ENCODE data around the gene CNKSR2.
"Not testable (repeated sequence)": the region's sequence is repeated elsewhere in the genome, so short reads cannot be mapped to it uniquely, and the experiment has no call there.

The CNKSR2 gene

GRCh38 chrX:21438792-21439191 lies 64.6 kb downstream of the CNKSR2 start:
- DNase-seq (ENCODE audit: low read depth, low spot score) = no peak

DNA sequence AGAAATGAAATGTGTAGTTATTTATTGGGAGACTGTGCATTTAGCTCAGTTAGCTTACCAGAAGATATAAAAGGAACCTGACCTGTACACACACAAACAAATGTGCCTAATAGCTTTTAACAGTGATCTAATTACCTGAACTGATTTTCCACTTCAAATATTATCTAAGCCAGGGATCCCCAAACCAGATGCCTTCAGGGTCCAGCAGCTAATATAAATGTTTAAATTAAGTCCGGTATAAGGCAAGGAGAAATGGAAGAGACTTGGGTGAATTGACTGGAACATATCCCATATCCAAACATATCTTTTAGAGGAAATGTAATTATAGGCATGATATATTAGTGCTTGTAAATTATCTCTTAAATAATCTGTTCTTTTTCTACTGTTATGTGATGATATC lies 66.7 kb downstream of the CNKSR2 start:
- no peak for DNase-seq (ENCODE audit: low read depth, low spot score)

DNA sequence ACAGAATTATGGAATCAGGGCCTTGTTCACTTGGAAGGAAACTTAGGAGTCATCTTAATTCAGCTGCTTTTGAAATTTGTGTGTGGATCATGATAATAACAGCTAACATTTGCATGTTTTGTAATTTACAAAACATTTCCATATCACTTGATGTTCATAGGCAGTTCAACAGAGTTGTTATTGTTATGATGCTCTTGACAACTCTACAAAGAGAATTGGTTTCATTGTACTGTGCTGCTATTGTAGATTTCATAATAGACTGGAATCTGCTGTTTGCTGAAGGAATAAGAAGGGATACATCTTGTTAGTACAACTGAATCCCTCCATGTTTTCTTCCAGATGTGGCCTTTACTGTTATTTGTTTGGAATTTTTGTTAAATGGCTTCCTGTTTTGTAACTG lies 83.5 kb downstream of the CNKSR2 start:
- no peak for DNase-seq (ENCODE audit: low read depth, low spot score)

DNA sequence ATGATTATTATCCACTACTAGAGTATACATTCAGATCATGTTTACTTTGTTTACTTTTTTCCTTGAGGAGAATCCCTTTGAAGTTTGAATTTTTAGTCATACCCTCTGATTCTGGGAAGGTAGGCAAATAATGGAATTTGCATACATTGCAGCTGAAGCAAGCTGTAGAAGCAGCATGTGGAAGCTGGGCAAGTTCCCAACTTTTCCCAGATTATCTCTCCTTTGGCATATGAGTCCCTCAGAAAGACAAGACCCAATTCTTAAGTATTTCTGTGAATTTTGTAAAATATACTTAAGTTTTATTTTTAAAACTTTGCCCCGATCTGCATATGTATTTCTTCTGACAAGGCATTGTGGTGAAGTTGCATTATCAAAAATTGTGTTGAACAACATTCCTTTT lies 94.9 kb downstream of the CNKSR2 start:
- DNase-seq (ENCODE audit: low read depth, low spot score) = no peak

DNA sequence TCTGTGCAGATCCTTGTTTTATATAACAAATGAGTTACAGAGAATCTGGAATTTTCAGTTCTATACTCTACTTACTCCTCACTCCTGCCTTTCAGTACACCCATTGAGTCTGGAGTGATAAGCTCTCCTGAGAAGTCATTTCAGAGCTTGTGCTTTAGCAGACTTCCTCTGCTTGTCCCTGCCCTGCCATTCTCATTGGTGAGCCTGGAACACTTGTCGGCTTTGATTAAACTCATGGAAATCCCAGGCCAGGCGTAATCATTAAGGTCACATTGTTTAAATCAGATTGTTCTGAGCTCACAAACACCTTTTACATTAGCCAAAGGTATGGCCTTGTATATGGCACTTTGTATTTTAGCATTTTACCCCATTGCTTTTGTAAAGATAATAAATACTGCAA lies 102.7 kb downstream of the CNKSR2 start:
- no peak for DNase-seq (ENCODE audit: low read depth, low spot score)

DNA sequence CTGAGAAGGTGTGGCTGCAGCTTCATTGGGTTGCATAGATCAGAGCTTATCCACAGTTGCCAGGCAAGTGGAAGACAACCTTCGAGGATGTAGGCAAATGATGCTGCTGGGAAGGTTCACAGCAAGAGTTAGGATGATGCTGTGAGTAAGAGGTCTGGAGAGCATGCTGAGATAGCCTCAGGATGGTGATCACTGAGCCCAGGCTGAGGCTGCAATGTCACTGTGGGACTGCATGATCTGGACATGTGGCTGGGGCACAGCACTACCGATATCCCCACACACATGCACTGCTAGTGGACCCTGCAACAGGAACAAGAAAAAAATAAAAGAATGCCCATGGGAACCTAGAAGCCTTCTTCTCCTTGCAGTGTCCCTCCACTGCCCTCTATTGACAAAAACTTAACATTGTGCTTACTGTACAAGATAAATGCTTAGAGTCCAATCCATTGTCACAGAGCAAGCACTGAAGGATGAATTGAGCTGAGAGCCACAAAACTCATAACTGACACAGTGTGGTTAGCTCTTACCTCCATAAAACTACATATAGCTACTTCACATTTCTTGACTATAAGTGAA lies 105.6 kb downstream of the CNKSR2 start:
- DNase-seq (ENCODE audit: low read depth, low spot score) = no peak

DNA sequence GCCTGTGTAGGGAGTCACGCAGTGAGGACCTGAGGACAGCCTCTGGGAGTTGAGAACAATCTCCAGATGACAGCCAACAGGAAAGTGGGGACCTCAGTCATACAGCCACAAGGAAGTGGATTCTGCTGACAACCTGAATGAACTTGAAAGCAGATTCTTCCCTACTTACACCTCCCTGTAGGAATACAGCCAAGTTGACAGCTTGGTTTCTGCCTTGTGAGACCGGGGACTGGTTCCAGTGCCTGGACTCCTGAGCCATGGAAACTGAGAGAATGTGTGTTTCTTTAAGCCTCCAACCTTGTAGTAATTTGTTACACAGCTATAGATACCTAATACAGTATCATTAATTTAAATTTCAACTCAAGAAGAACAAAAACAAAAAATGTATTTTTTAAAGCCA lies 107.5 kb downstream of the CNKSR2 start:
- no peak for DNase-seq (ENCODE audit: low read depth, low spot score)

DNA sequence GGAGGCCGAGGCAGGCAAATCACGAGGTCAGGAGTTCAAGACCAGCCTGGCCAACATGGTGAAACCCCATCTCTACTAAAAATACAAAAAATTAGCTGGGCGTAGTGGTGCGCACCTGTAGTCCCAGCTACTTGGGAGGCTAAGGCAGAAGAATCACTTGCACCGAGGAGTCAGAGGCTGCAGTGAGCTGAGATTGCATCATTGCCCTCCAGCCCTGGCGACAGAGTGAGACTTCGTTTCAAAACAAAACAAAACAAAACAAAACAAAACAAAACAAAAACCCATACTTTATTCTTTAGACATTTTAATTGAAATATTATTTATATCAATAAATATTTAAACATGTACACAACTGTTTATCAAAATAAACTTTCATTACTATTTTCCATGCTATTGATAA lies 109.8 kb downstream of the CNKSR2 start:
- DNase-seq (ENCODE audit: low read depth, low spot score) = not testable (repeated sequence)

DNA sequence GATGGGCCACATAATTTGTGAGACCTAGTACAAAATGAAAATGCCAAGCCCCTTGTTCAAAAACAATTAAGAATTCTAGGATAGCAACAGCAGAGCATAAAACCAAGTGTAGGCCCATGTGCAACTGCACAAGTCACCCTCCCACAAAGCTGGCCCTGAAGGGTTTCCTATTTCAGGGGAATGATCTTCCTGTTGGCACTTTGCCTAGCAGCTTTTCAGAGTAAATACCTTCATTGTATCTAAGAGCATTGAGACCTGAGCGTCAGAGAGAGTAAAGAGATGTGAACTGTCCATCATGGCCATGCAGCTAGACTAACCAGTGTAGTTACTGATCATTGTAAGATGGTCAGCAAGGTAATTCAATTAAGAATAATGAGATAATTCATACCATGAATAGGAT lies 113.6 kb downstream of the CNKSR2 start:
- DNase-seq (ENCODE audit: low read depth, low spot score) = no peak

DNA sequence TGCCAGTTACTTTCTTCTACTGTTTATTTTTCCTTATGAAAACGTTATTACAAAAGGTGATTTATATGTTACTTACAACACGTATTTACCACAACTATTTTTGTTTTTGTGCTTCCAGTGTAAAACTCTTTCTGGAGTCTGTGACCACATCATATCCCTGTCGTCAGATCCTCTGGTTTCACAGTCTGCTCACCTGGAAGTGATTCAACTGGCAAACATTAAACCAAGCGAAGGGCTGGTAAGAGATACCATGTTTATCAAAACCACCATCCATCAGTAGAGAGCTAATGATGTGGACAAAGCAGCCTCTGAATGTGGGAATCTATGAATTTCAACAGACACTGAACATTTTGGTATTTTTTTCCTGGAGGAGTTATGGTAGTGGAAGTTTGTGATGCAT lies 116.1 kb downstream of the CNKSR2 start:
- DNase-seq (ENCODE audit: low read depth, low spot score) = no peak

DNA sequence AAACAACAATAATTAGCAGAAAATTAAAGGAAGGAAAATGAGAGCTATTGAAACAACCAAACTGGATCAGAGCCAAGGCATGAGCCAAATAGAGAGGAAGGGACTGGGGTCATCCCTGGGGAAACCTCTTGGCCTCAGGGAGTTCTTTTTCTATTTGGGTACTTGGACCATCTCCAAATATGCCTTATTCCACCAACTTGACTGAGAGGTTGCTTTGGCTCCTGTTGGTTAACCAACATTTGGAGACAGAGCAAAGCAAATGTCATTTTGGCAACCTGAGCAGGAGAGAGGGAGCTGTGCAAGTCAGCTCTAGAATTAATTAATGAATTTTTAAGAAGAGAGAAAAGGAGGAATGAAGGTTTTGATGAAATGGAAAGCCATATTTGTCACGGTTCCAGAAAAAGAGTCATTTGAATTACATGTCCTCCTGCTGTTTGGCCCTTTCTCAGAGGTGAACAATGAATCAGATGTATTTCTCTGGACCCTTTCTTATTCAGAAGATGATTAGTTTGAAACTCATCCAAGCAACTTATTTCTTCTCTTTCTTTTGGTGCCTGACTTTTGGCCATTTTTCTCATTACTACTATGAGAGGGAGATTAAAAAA lies 119.1 kb downstream of the CNKSR2 start:
- no peak for DNase-seq (ENCODE audit: low read depth, low spot score)

GRCh38 chrX:21503593-21503992 lies 129.4 kb downstream of the CNKSR2 start:
- no peak for DNase-seq (ENCODE audit: low read depth, low spot score)

GRCh38 chrX:21509912-21510311 lies 135.7 kb downstream of the CNKSR2 start:
- no peak for DNase-seq (ENCODE audit: low read depth, low spot score)

DNA sequence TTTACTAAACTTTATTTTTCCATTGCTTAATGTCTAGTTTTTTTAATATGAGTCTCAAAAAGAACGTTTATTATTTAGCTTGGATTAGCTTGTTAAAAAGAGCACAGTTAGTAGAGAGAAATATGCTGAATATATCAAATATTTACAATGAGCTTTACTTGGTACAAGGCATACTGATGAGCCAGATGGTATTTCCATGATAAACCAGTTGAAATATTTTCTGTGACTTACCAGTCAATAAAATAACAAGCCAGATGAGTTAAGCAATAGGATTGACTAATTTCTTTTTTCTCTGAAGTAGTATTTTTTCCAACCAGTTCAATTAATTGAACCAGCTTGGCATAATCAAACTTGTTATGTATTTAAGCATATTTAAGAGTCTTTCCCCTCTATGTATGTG lies 149.8 kb downstream of the CNKSR2 start:
- no peak for DNase-seq (ENCODE audit: low read depth, low spot score)

- DNase-seq (ENCODE audit: low read depth, low spot score) = no peak
Measured at GRCh38 chrX:21528076-21528475, 153.9 kb downstream of the CNKSR2 start.

GRCh38 chrX:21529771-21530170 lies 155.6 kb downstream of the CNKSR2 start:
- no peak for DNase-seq (ENCODE audit: low read depth, low spot score)

DNA sequence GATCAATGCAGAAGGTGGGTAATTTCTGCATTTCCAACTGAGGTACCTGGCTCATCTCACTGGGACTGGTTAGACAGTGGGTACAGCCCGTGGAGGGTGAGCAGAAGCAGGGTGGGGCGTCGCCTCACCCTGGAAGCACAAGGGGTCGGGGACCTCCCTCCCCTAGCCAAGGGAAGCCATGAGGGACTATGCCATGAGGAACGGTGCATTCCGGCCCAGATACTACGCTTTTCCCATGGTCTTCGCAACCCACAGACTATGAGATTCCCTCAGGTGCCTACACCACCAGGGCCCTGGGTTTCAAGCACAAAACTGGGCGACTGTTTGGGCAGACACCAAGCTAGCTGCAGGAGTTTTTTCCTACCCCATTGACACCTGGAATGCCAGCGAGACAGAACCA lies 170.4 kb downstream of the CNKSR2 start:
- DNase-seq (ENCODE audit: low read depth, low spot score) = not testable (repeated sequence)

GRCh38 chrX:21559417-21559816 lies 185.2 kb downstream of the CNKSR2 start:
- DNase-seq (ENCODE audit: low read depth, low spot score) = no peak

DNA sequence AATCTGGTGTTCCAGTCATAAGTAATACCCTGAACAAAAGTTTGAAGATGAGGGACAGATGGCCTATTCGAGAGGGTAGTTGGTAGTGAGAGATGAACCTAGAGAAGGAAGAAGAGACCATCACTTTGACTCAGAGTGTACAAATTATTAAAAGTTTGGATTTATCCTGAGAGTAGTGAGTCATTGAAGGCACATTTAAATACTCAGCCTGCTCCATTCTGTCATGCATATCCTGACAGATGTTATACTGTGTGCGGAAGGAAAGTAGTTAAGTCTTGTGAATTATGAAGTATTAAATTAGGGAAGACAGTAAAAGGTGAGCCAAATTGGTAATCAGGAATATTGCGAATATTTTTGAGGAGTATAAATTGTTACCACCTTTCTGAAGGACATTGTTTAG lies 190.8 kb downstream of the CNKSR2 start:
- no peak for DNase-seq (ENCODE audit: low read depth, low spot score)

GRCh38 chrX:21574793-21575192 lies 200.6 kb downstream of the CNKSR2 start:
- DNase-seq (ENCODE audit: low read depth, low spot score) = no peak

- no peak for DNase-seq (ENCODE audit: low read depth, low spot score)
Measured at GRCh38 chrX:21581479-21581878, 207.3 kb downstream of the CNKSR2 start.

DNA sequence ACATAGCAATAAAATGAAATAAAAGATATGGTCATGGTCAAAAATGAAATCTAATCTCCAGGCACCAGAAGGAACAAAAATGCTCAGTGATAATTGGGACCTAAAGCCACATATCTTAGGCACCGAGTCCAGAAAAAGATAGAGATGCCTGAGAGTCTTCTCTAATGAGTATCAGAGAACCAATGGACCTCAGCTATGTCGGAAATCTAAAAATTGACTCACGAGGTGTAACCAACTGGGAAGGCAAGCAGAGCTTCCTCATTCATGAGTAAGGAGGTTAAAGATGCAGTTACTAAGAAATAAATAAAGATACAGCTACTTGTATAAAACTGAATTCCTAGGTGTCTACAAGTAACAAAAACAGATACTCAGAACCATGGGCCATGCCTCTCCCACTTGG lies 211.8 kb downstream of the CNKSR2 start:
- DNase-seq (ENCODE audit: low read depth, low spot score) = no peak

DNA sequence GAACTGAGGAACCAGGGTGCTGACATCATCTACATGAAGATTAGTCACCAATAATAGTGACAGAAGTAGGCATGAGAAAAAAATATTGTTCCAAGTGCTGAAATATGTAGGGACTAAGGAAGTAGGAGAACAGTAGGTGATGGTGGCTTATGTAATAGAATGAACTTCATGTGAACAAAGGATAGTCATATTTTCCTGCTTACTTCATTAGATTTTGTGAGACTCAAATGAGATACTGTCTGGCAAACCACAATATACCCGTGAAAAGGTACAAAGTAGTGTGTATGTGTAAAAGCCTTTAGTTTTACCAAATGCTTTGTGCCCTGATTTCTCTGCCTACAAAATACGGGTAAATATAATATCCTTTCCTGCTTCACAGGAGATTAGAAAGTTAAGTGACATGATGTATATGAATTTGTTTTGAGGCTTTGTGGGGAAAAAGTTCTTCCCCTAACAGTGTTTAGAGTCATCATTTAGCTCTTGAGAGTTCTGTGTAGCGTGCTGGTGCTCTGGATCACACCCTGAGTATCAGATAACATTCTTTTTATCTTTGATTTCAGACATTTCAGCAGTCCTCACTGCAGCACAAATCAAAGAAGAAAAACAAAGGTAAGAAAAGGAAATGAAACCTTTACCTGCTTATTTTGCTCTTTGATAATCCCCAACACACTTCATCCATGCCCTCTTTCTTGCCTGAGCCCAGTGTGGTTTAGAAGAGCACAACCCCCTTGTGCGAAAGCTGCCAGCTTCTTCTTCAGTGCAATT lies 216.0 kb downstream of the CNKSR2 start:
- DNase-seq (ENCODE audit: low read depth, low spot score) = no peak
